Measurements from ENCODE around the gene CANT1.
A peak's percentile ranks its signal among the peaks of the same experiment; 100 is the strongest.
"Not testable (repeated sequence)": the region's sequence is repeated elsewhere in the genome, so short reads cannot be mapped to it uniquely, and the experiment has no call there.

Gene CANT1

DNA sequence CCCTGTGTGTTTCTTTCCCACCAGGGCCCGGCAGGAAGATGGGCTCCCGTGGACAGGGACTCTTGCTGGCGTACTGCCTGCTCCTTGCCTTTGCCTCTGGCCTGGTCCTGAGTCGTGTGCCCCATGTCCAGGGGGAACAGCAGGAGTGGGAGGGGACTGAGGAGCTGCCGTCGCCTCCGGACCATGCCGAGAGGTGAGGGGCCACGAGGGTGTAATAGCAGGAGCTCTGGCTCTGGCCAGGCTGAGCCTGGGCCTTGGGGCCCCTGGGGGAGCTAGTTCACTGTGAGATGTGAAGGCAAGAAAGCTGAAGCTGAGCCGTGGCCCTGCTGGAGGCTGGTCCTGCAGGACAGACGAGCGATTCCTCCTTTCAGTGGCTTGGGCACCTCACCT is 34.4 kb upstream of the CANT1 start:
- DNase-seq (ENCODE audit: extremely low read depth in 1 of 2, low read depth in 1 of 2) = no peak

- DNase-seq (ENCODE audit: extremely low read depth in 1 of 2, low read depth in 1 of 2) = no peak
These were observed 33.8 kb upstream of the CANT1 start for GRCh38 chr17:79043191-79043930.

GRCh38 chr17:79042421-79043190 is 33.0 kb upstream of the CANT1 start:
- peak; percentile 25 to 60 for DNase-seq (ENCODE audit: extremely low read depth in 1 of 2, low read depth in 1 of 2)

- DNase-seq (ENCODE audit: extremely low read depth in 1 of 2, low read depth in 1 of 2) = no peak
These were observed 32.3 kb upstream of the CANT1 start for GRCh38 chr17:79041723-79042420.

DNA sequence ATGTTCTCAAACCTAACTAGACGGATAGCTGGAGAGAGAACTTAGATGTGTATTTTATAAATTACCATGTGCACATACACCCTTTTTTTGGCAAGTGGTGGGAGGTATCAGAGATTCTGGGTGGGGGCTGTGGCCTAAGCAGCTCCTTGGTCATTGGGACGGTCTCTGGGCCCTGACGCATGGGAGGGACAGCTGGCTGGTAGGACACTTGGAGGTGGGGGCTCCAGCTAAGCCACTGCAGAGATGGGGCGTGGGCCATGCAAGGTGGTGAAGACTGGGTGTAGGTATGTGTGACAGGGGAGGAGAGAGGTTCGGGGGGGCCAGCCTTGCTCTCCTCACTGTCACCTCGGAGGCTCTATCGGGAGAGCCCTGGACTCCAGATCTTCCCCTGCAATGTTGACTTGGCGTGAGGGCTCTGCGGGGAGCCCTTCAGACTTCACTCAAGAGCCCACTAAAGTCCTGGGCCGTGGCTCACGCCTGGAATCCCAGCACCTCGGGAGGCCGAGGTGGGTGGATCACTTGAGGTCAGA is 31.5 kb upstream of the CANT1 start:
- no peak for DNase-seq (ENCODE audit: extremely low read depth in 1 of 2, low read depth in 1 of 2)

GRCh38 chr17:79039886-79040285 is 30.3 kb upstream of the CANT1 start:
- DNase-seq (ENCODE audit: extremely low read depth in 1 of 2, low read depth in 1 of 2) = no peak

- no peak for DNase-seq (ENCODE audit: extremely low read depth in 1 of 2, low read depth in 1 of 2)
These were observed 29.6 kb upstream of the CANT1 start for GRCh38 chr17:79039171-79039570.

DNA sequence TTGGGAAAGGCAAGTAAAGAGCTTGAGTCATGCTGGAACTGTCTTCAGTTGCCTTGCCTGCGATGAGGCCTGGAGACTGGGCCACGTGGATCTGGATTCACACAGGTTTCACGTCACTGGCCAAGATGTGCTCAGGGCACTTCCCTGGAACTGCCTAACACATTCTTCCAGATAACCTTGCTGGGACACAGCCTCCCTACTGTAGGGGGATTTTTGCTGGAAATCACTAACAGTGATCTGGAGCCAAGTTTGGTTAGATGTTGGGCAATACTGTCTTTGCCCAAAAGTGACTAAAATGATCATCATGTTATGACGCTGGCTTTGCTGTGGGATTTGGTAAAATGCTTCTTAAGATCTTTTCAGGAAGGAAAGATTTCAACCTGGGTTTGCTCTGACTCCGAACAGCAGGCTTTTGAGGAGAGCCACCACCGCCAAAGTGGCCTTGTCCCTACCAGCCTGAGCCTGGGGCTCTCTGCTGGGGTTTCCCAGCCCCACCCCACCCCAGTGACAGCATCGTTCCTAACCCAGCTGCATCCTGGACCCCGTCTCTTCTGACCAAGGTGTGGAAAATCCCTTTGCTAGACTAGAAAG is 29.1 kb upstream of the CANT1 start:
- DNase-seq (ENCODE audit: extremely low read depth in 1 of 2, low read depth in 1 of 2) = no peak

- DNase-seq (ENCODE audit: extremely low read depth in 1 of 2, low read depth in 1 of 2) = no peak
These were observed 27.0 kb upstream of the CANT1 start for GRCh38 chr17:79036596-79036995.

GRCh38 chr17:79036181-79036580 is 26.6 kb upstream of the CANT1 start:
- no peak for DNase-seq (ENCODE audit: extremely low read depth in 1 of 2, low read depth in 1 of 2)

GRCh38 chr17:79035686-79036085 is 26.1 kb upstream of the CANT1 start:
- DNase-seq (ENCODE audit: extremely low read depth in 1 of 2, low read depth in 1 of 2) = no peak

- no peak for DNase-seq (ENCODE audit: extremely low read depth in 1 of 2, low read depth in 1 of 2)
These were observed 25.4 kb upstream of the CANT1 start for GRCh38 chr17:79034931-79035485.

DNA sequence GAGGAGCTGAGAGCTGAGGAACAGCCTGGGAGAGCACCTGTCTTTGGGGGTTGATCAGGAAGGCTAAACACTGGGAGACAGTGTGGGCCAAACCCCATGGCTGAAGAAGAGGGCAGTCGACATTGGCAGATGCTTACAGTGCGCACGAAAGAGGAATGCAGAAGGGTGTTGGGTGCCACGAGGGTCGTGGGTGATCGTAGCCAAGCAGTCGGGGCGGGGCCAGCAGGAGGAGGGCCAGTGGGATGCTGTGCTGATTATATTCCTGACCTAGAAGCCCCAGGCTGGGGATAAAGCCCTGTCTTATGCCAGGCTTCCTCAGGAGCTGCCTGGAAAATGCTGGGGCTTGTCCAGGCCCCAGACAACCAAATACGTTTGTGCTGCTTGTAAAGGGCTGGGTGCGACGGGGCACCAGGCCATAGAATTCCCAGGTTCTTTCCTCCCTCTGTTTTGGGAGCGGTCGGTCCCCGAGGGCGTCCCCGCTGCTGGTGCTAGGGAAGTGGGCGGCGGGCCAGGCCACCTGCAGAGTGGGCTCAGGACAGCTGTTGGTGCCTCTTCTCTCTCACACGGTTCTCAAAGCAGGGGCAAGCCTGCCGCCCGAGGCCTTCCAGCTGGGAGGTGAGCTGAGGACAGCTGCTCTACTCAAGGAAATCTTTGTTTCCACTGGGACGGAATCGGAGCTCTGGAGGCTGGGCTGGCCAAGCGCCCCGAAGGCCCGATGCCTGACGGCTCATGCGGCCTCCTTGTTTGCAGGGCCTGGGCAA is 24.4 kb upstream of the CANT1 start:
- DNase-seq (ENCODE audit: extremely low read depth in 1 of 2, low read depth in 1 of 2) = no peak

DNA sequence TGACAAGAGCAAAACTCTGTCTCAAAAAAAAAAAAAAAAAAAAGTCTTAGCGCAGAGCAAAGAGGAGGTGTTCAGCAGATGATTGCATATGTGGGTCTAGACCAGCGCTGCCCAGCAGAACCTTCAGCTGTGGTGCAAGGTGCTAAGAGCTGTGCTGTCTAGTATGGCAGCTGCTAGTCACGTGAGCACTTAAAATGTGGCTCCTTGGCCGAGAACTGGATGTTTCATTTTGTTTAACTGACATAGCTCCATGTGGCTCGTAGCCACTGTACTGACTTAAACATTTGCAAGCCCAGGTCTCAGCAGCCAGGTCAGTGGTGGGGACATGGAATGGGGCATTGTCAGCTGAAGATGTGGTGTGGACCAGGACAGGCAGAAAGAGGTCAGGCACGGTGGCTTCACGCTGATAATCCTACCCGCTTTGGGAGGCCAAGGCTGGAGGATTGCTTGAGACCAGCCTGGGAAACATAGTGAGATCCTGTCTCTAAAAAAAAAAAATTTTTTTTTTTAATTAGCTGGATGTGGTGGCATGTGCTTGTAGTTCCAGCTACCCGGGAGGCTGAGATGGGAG is 23.6 kb upstream of the CANT1 start:
- no peak for DNase-seq (ENCODE audit: extremely low read depth in 1 of 2, low read depth in 1 of 2)

DNA sequence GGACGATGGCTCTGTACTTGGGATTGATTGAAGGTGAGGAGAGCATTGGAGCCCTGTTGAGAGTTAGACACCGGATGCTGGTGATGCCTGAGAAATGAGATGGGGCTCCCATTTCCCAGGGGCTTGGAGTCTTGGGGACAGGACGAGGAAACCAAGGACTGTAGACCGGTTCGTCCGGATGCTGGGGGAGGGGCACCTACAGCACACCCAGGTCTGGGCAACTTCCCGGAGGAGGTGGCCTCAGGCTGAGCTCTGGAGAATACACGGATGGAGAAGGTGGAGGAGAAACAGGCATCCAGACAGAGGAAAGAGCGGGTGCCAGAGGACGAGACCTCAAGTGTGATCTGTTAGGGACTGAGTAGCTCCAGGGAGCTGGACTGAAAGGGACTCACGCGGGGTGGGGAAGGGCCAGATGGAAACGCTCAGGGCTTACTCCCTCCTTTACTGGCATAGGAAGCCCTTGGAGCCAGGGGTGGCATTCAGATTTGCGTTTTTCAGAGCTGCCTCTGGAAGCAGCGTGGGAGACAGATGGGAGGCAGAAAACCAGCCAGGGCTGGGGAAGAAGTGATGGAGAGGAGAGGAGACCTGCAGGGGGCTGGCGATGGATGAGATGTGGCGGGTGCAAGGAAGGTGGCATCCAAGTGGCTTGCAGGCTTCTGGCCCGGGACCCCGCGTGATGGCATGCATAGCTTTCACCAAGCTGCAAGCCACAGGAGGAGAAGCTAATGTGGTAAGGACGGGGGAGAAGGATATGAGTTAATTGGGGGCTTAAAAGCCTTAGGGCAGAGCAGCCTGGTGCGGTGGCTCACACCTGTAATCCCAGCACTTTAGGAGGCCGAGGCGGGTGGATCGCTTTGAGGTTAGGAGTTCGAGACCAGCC is 22.7 kb upstream of the CANT1 start:
- no peak for DNase-seq (ENCODE audit: extremely low read depth in 1 of 2, low read depth in 1 of 2)

GRCh38 chr17:79030636-79031035 is 21.1 kb upstream of the CANT1 start:
- DNase-seq (ENCODE audit: extremely low read depth in 1 of 2, low read depth in 1 of 2) = not testable (repeated sequence)

DNA sequence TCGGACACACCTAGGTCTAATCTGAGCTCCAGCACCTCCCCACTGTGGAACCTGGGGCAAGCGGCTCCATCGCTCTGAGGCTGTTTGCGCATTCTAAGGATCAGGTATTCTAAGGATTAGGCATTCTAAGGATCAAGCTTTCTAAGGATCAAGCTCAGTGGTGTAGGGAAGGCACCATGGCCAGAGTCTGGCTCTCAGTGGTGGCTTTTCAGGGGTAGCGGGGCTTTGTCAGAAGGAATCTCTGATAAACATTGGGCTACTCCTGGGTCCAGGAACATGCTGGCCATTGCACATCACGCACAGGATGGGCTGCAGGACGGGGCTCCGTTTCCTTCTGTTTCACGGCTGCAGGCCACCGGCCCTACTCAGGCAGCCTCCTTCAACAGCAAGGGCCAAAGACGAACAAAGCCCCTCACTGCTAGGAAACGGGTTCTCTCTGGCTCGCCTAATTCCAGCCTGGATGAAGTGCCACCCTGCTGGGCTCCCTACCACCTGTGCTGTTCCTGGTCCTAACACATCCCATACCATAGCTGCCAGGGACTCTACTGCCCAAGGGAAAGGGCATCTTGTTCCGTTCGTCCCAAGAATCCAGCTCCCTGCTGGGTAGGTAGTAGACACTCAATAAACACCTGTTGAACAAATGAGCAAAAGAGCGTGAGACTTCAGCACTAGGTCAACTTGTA is 19.9 kb upstream of the CANT1 start:
- DNase-seq (ENCODE audit: extremely low read depth in 1 of 2, low read depth in 1 of 2) = no peak

Data from activated CD8-positive, alpha-beta memory T cell treated with anti-CD3 and anti-CD28 coated beads for 1 hour (primary cell).